HG02852 (cell line): ENCODE data around the gene EMP2.
"Not testable (repeated sequence)": the region's sequence is repeated elsewhere in the genome, so short reads cannot be mapped to it uniquely, and the experiment has no call there.

ENCODE experiments used
- ATAC-seq: cut with Tn5 transposase; IDR thresholded peaks from one replicate; pipeline ENCODE4 v1.9.1; 2021; ENCODE audit warnings: mild to moderate bottlenecking, moderate library complexity; ENCODE audit not compliant: unreplicated experiment

The EMP2 gene

DNA sequence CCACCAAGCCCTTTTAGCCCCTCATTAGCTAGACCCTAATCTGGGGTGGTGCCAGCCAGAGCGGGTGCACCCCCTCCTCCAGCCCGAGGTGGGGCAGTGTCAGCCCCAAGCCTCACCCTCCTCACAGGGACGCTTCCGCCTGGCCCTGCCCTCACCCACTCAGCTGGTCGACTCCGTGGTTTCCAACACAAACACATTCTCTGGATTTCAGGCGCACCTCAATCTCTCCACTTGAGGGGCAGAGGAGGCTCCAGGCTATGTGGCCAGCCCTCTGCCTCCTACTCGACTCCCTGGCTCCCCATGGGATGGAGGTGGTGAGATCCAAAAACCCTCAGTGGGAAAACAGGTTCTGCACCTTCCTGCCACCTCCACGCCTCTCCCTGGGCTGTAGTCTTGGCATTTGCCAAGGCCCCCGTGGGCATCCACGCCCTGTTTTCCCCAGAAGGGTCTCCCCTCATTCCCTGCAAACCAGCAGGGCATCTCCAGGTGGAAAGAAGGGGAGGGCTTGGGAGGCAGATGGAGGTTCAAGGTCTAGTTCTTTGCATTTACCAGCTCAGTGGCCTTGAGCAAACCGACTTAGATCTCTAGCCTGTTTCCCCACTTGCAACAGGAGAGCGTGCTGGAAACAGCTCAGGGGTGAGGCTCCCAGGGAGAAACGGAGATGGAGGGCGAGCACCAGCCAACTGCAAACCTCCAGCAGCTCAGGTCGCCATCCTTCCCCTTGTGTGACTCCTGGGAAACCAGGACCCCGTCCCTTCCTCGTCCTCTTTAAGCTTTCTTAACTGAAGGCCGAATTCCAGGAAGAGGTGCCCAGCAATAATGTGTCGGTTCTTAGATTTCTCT, 1.7 kb downstream of the EMP2 start:
- ATAC-seq: no peak

DNA sequence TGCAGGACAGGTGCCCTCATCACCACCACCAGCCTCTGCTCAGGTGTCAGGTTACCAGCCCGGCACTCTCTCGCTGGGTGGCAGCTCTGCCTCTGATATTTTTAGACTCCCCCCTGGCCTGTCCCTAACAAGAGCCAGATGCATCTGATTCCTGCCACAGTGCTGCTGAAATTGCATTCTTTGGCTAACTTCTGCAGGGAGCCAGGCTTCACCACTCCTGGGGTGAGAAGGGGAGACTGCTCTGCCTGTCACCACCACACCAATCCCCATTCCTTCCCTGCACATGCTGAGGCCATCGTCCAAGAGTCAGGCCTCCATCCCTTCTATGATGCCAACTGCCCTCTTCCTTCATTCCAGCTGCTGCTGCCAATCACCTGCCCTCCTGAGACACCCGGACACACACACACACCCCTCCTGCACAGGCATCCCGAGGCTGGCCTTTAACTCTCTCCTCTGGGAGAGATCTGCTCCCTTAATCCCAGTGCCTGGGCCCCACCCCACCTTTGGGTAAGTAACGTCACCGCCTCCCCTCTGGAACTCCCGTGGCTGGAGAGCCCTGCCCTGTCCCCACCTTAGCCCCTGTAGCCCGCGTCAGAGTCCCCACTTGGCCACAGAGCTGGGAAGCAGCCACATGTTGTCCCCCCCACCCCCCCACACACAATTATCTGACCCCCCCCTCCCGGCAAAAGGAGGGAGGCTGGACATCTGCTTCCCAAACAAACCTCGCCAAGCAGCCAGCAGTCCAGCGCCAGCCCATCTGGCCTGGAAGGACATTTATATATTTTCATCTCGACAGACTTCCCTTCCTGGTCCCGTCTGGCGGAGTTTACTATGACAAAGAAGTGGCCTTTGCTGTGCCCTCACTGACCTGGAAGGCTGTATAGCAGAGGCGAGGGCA, 2.8 kb downstream of the EMP2 start:
- ATAC-seq: no peak

DNA sequence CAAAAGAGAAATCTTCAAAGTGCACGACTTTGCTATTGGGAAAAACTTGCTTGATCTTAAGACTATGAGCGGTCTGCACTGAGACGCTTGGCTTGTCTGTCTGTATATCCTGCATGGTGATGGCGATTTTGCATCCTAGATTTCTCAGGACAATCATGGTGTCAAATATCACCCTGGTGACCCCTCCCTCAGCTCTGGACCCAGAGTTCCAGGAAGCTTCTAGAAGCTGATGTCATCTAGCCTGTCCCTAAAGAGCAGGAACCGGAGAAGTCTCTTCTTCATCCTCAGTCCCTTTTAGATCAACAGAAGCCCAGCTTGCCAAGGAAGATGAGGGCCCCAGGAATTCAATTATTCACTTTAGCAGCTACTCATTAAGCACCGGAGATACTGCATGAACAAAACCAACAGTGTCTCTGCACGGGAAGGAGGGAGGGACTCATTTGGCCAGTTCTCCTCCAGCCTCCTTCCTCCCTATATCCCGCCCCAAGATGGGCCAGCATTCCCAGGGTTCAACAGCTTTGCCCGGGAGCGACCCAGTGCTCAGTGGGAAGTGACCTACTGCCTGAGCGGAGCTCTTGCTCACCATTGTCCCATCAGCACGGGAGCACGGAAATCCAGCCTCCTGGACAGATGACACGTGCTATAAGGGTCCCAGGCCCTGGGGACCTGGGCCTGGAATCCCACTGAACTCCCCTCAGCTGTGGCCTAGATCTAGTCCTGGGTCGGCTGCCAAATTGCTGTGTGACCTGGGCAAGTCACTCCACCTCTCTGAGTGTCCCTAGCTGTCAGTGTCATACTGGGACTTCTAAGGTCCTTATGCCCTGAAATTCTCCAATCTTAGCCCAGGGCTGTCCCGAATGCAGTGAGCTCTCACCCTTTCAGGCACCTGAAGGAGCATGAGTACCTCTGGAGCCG, 3.8 kb downstream of the EMP2 start:
- ATAC-seq: no peak

GRCh38 chr16:10575506-10576130, 4.8 kb downstream of the EMP2 start:
- ATAC-seq: no peak

DNA sequence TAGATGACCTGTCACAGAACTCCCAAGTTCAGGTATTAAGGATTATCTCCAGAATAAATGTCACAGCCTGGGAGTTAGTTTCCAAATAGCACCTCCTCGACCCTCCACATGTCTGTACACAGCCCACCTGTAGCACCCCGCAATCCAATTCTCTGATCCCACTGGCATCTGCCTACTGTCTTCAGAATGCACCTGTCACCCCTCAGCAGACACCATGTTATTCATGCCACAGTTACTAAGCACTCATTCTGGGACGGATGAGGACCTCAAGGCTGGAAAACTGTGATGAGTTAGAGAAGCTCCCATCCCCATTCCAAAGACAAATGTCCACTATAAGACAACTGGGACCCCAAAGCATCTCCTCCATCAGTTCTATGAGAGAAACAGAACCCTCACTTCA, 7.8 kb downstream of the EMP2 start:
- no peak for ATAC-seq

DNA sequence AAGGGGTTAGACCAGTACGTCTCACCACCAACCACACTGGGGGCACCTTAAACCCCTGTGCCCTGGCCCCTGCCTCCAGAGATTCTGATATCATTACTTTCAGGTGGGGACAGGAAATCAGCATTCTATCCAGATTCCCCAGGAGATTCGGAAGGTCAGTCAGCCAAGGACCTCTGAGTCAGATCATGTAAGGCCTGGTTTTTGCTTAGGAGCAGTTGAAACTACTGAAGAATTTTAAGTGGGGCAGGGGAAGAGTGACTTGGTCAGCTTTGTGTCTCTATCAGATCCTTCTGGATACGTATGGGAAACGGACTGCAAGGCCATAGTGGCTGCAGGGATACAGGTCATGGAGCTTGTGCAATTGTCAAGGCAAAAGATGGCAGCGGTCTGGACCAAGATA, 9.0 kb downstream of the EMP2 start:
- ATAC-seq: no peak

DNA sequence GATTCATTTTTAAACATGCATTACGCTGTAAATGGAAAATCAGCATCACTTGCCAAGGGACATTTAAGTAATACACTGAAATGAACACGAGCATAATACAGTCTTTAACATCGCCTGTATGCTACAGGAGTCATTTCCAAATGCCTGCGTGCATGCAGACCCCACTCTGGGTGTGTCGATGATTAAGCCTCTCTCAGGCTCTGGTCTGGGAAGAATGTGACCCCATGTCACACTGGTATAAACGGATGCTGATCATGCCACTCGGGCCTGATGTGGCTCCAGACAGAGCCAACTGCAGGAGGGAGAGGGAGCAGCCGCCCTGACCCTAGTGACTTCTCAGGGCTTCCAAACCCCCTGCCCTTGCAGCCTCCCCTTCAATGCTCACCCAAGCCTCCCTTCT, 10.8 kb downstream of the EMP2 start:
- no peak for ATAC-seq

GRCh38 chr16:10566613-10567012, 13.8 kb downstream of the EMP2 start:
- no peak for ATAC-seq

- no peak for ATAC-seq
Observed at GRCh38 chr16:10565167-10565566, 15.2 kb downstream of the EMP2 start.

- no peak for ATAC-seq
Observed at GRCh38 chr16:10564591-10564990, 15.8 kb downstream of the EMP2 start.

DNA sequence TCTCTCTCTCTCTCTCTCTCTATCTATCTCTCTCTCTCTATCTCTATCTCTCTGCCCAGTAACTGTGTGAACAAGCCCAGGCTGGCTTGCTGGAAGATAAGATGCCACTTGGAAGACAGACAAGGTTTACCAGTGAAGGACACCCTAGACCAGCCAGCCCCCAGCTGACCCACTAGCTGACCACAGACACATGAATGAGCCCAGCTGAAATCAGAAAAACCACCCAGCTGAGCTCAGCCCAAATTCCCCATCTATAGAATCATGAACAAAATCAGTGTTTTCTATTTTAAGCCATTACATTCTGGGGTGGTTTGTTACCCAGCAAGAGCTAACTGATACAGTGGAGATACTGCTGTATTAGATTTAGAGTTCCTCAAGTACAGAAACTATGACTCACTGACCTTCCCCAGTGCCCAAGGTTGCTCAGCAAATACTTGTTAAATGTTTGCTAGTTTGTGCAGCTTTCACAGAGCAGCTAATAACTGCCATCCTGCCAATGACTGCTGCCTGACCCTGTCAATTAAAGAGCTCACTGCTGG, 18.0 kb downstream of the EMP2 start:
- no peak for ATAC-seq

DNA sequence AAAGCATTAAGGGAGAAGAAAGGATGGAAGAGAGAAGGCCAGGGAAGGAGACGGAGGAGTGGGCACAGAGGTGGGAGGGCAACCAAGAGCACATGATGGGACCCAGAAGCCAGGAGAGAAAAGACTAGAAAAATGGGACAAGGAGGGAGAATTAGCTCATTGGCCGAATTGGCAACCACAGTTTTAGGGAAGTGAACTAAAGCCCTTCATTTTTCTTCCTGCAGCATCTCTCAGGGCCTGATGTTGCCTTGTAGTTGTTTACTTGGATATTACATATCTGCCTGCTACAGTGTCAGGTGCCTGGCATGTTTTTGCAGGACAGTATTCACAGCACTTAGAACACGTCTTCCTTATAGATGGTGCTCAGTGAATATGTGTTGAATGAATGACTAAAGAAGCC, 19.0 kb downstream of the EMP2 start:
- ATAC-seq: no peak

DNA sequence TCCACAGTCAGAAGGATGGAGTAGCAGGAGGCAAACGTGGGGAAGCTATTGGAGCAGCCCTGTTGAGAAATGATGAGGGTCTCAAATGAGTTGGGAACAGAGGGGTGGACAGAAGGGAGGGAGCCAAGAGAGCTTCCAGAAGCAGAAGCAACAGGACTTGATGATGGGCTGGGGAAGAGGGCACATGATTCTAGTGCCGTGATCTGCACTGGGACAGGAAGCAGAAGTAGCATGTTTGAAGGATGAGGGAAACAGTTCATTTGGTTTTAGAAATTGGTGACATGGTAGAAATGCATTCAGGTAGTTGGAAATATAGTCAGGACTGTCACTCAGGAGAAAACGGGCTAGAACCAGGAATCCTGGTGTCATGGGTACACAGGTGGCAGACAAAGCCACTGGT, 19.4 kb downstream of the EMP2 start:
- ATAC-seq: no peak

- ATAC-seq: not testable (repeated sequence)
Observed at GRCh38 chr16:10559792-10560191, 20.6 kb downstream of the EMP2 start.

GRCh38 chr16:10558746-10559641, 21.4 kb downstream of the EMP2 start:
- no peak for ATAC-seq

DNA sequence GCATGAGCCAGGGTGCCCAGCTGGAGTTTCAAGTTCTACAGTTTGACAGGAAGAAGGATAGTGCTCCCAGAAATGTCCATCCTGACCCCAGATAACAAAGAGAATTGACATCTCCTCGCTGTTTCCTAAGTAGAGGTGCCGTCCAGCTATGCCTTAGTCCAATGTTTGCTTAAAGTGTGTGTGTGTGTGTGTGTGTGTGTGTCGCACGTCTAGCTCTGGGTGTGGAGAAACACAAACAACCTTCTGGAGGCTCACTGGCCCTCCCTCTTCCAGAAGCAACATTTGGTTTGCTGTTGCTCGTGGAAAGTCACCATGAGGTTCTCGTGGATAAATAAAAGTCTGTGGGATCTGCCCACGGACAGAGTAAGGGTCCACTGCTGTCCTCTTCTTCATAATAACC, 22.1 kb downstream of the EMP2 start:
- ATAC-seq: no peak

- no peak for ATAC-seq
Observed at GRCh38 chr16:10557750-10558149, 22.6 kb downstream of the EMP2 start.

- no peak for ATAC-seq
Observed at GRCh38 chr16:10556236-10556635, 24.2 kb downstream of the EMP2 start.

DNA sequence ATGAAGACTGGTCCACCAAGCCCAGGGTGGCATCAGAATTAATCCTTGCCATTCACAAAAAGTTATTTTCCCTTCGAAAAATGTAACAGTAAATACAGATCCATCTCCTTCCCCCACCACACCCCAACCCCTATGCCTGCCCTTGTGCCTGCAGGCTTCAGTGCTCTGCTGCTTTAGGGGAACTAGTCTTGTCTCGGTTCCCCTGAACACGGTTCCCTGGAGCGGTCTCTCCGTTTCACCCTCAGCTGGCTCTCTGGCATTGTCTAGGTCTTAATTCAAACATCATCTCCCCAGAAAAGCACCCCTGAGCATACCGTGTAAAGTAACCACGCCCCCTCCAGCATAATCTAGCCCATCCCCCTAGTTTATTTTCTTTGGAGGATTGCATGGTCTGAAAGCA, 25.8 kb downstream of the EMP2 start:
- ATAC-seq: peak; percentile 53
